Measurements from ENCODE around the gene NPY4R2. TPM values are rescaled to one million over a fixed set of nuclear protein-coding genes. Genes with fewer than 3 reads are reported as not detected.
"Not testable (repeated sequence)": the region's sequence is repeated elsewhere in the genome, so short reads cannot be mapped to it uniquely, and the experiment has no call there.

Gene NPY4R2
- total and polyA plus RNA-seq, 7 donors, result 1.2 to 3.9 (median 1.8) TPM; not detected in 1

GRCh38 chr10:47910486-47910885 is 8.0 kb upstream of the NPY4R2 start:
- H3K27ac ChIP-seq; H3K4me1 ChIP-seq; intact Hi-C loops (cut with DNase I); H3K27me3 ChIP-seq; H3K9me3 ChIP-seq; H3K4me3 ChIP-seq; DNase-seq; H3K36me3 ChIP-seq: not testable (repeated sequence)
- WGBS, 2 donors, result 18% methylated on average over 4 of the region's 4 CpGs; no CpG with 5 or more reads in 1 of the 2 donors

- H3K27ac ChIP-seq; intact Hi-C loops (cut with DNase I); H3K36me3 ChIP-seq; H3K4me3 ChIP-seq; DNase-seq; H3K9me3 ChIP-seq; H3K27me3 ChIP-seq; H3K4me1 ChIP-seq: not testable (repeated sequence)
- no CpG with 5 or more reads among the region's 2 CpGs for WGBS, 2 donors
Observed at GRCh38 chr10:47914052-47914451, 4.4 kb upstream of the NPY4R2 start.

- H3K27ac ChIP-seq; H3K9me3 ChIP-seq; intact Hi-C loops (cut with DNase I); H3K27me3 ChIP-seq; H3K36me3 ChIP-seq; H3K4me3 ChIP-seq; DNase-seq; H3K4me1 ChIP-seq: not testable (repeated sequence)
- 14 to 22% methylated on average over 1 of the region's 4 CpGs for WGBS, 2 donors
Observed at GRCh38 chr10:47915849-47916548, 2.5 kb upstream of the NPY4R2 start.

DNA sequence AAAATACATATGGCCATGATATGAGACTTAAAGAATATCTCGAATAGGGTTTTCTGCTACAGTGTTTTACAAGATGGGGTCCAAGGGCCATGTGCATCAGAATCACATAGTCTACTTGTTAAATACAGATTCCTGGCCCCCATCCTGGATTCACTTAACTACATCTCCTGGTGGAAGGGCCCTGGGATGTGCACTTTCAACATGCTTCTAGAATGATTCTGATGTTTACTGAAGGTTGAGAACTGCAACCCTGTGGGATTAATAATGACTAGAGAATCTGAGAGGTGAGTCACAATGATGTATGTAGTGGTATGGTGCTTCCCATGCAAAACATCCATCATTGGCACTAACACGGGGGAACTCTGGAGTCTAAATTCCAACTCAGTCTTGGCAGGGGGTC is 2.1 kb downstream of the NPY4R2 start:
- 85 to 90% methylated on average over 1 of the region's 2 CpGs for WGBS, 2 donors
- H3K4me1 ChIP-seq, DNase-seq: not testable (repeated sequence)

GRCh38 chr10:47922503-47922902 is 4.0 kb downstream of the NPY4R2 start:
- H3K9me3 ChIP-seq; DNase-seq; intact Hi-C loops (cut with DNase I); H3K4me3 ChIP-seq; H3K36me3 ChIP-seq; H3K27me3 ChIP-seq; H3K27ac ChIP-seq; H3K4me1 ChIP-seq: not testable (repeated sequence)
- 92 to 99% methylated on average over 7 of the region's 10 CpGs for WGBS, 2 donors

More for the DNA sequence above, 2.1 kb downstream of the NPY4R2 start:
- H3K27ac ChIP-seq; H3K36me3 ChIP-seq; H3K27me3 ChIP-seq; intact Hi-C loops (cut with DNase I); H3K4me3 ChIP-seq; H3K9me3 ChIP-seq: not testable (repeated sequence)

- H3K36me3 ChIP-seq; H3K9me3 ChIP-seq; intact Hi-C loops (cut with DNase I); H3K27ac ChIP-seq; H3K27me3 ChIP-seq; DNase-seq; H3K4me1 ChIP-seq; H3K4me3 ChIP-seq: not testable (repeated sequence)
- 94 to 95% methylated on average over 3 of the region's 5 CpGs for WGBS, 2 donors
Observed at GRCh38 chr10:47924628-47925027, 6.2 kb downstream of the NPY4R2 start.

DNA sequence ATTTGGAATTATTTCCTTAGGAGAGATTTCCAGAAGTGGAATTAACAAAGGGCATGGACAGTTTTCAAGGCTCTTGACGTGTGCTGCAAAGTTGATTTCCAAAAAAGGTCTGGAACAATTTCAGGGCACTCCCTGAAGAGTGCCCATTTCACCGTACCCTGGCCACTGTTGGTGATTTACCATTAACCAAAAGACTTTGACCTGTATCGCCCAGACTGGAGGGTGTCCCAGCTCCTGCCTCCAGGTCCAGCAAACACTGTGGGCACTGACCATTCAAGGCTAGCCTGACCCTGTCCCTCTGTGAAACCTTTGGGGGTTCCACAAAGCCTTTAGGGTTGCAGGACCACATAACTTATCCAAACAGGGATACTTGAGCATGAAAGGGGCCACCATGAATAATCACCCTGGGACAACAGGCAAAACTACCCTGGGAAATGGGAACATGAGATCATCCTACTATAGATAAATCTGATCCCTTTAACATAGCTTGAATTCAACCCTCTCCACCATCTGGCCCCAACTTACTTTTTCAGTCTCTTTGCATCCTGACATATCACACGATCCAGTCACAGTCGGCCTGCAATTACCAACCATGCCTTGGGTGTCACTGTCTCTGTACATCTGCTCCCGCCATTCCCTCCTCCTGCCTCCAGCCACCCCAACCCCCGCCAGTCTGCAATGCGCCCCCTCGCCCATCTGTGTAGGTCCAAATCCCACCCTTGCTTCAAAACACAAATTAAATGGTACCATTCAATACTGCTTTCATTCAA is 8.9 kb downstream of the NPY4R2 start:
- H3K4me3 ChIP-seq; H3K27me3 ChIP-seq; H3K9me3 ChIP-seq; intact Hi-C loops (cut with DNase I); H3K36me3 ChIP-seq; H3K27ac ChIP-seq; DNase-seq; H3K4me1 ChIP-seq: not testable (repeated sequence)
- no CpG with 5 or more reads among the region's 9 CpGs for WGBS, 2 donors

DNA sequence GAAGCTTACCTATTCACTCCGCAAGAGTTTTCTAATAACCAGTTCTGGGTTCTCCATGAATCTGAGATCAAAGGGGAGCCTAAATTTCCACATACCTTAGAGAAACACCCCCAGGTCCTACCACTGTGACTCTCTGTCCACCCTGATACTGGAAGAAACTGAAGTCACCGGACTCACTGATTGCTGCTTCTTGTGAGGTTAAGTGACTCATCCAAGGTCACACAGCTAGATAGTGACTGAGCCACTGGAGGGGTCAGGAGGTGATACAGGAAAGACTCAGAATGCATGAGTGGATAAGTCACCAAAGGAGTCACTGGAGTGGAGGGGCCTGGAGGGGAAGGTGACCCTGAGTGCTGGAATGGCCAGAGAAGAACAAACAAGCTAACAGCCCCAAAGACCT is 9.8 kb downstream of the NPY4R2 start:
- DNase-seq; intact Hi-C loops (cut with DNase I); H3K27me3 ChIP-seq; H3K4me1 ChIP-seq; H3K4me3 ChIP-seq; H3K27ac ChIP-seq; H3K9me3 ChIP-seq; H3K36me3 ChIP-seq: not testable (repeated sequence)
- WGBS, 2 donors, result no CpG with 5 or more reads among the region's 2 CpGs

GRCh38 chr10:47932824-47933223 is 14.4 kb downstream of the NPY4R2 start:
- H3K36me3 ChIP-seq; H3K4me1 ChIP-seq; DNase-seq; H3K27me3 ChIP-seq; H3K4me3 ChIP-seq; H3K9me3 ChIP-seq; H3K27ac ChIP-seq; intact Hi-C loops (cut with DNase I): not testable (repeated sequence)
- no CpG with 5 or more reads among the region's 1 CpG for WGBS, 2 donors

DNA sequence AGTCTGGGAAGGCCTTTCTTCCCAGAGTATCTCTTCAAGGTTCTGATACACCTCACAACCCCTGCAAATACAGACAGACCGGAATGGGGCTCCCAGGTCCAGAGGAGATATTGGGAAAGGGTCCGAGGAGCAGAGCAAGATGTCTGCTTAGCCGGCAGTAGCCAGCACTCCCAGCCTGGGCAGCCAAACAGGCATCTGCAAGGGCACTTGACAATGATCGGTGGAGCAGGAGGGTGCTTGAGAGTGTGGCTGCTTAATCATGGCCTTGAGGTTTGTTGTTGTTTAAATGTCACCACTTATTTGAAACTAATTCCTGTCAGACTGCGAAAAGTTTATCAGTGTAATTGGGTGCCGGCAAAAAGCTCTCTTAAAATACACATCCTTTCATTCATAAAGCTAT is 15.0 kb downstream of the NPY4R2 start:
- H3K27ac ChIP-seq; H3K36me3 ChIP-seq; H3K9me3 ChIP-seq; H3K27me3 ChIP-seq; H3K4me3 ChIP-seq; H3K4me1 ChIP-seq; intact Hi-C loops (cut with DNase I); DNase-seq: not testable (repeated sequence)
- no CpG with 5 or more reads among the region's 6 CpGs for WGBS, 2 donors

DNA sequence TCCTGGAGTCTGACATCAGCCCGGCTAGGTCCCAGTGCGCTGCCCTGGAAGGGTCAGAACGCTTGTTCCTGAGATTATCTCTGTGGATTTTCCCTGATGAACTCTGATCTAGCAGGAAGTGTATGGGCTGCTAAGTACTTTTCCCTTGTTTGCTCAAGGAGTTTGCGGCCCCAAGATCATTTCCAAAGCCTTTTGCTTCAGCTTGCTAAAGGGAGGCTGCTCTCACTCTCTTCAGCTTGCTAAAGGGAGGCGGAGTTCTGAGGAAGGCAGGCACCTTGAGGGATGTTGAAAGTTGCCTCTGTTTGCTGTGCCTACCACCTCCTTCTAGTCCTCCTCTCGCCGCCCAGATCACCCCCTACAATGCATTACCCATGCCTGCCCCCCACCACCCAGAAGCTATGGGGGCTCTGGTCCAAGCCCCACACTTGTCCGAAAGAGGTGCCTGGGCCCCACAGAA is 18.3 kb downstream of the NPY4R2 start:
- Histone ChIP-seq H3K4me1 (peaks cover 0 to 10% (median 6%) of the 10 kb centered on the region in 4 donors), H3K27ac (peak overlapping the region in 1 of 4 donors; percentile 55)
- H3K36me3 ChIP-seq; H3K4me3 ChIP-seq; intact Hi-C loops (cut with DNase I); DNase-seq; H3K27me3 ChIP-seq; H3K9me3 ChIP-seq: not testable (repeated sequence)
- 27 to 69% methylated on average over 7 of the region's 8 CpGs for WGBS, 2 donors

GRCh38 chr10:47937634-47938033 is 19.2 kb downstream of the NPY4R2 start:
- H3K27ac ChIP-seq, result peak overlapping the region in 1 of 4 donors; percentile 37
- H3K36me3 ChIP-seq; H3K9me3 ChIP-seq; H3K4me3 ChIP-seq; intact Hi-C loops (cut with DNase I); H3K27me3 ChIP-seq; DNase-seq: not testable (repeated sequence)
- no CpG with 5 or more reads among the region's 3 CpGs for WGBS, 2 donors
- H3K4me1 ChIP-seq, result peaks cover 0 to 12% (median 9%) of the 10 kb centered on the region in 4 donors

DNA sequence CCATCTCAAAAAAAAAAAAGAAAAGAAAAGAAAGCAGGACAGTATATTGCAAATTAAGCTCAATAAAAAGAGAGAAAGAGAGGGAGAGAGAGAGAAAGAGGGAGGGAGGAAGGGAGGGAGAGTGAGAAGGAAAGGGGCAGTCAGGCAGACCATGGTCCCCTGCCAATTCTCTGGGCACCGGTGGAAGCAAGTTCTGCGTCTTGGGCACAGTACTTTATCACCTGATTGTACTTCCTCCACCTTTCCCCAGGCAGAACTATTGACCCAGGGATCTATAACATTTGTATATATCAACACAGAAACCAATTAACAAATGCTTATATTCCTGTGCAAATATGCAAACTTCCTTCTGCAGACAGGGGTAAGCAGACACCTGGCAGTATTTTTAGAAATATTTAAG is 22.4 kb downstream of the NPY4R2 start:
- Histone ChIP-seq H3K4me1 (peaks cover 0 to 12% (median 9%) of the 10 kb centered on the region in 4 donors), H3K27ac (peak overlapping the region in 1 of 4 donors; percentile 67)
- WGBS, 2 donors, result 8 to 33% methylated on average over 2 of the region's 2 CpGs
- H3K9me3 ChIP-seq; DNase-seq; H3K27me3 ChIP-seq; H3K4me3 ChIP-seq; H3K36me3 ChIP-seq; intact Hi-C loops (cut with DNase I): not testable (repeated sequence)

All from sigmoid colon (tissue), 7 donors.